HepG2 (cell line): ENCODE measurements around the gene RERE. TPM values are rescaled to one million over a fixed set of nuclear protein-coding genes. Genes with fewer than 3 reads are reported as not detected.

Experiments
- CHCHD3 ChIP-seq: sonication (generic); formaldehyde crosslinking; IDR thresholded peaks from 2 replicates; pipeline ENCODE4 v1.8.0; 2022; ENCODE audit warnings: mild to moderate bottlenecking, missing genetic modification reagents, moderate library complexity
- CSRNP2 ChIP-seq: sonication (generic); formaldehyde crosslinking; conservative IDR thresholded peaks from 2 replicates; pipeline ENCODE4 v1.8.0; 2022; ENCODE audit warnings: low read depth, missing genetic modification reagents
- EEA1 ChIP-seq: sonication (generic); formaldehyde crosslinking; IDR thresholded peaks from 2 replicates; pipeline ENCODE4 v1.5.1; 2020; ENCODE audit warnings: mild to moderate bottlenecking, missing genetic modification reagents, borderline replicate concordance
- EHMT2 ChIP-seq: fragments of 200-600 bp; sonication (generic); IDR thresholded peaks from 2 replicates; pipeline ENCODE4 v1.7.0; 2017; ENCODE audit warnings: antibody characterized with exemption, low read depth, low read length, borderline replicate concordance
- HHEX ChIP-seq: IDR thresholded peaks from 2 replicates; pipeline ENCODE4 v1.6.1; 2016; ENCODE audit warnings: control low read depth
- MEIS1 ChIP-seq: sonication (generic); formaldehyde crosslinking; IDR thresholded peaks from 2 replicates; pipeline ENCODE4 v1.9.0; 2021; ENCODE audit warnings: mild to moderate bottlenecking, missing genetic modification reagents, moderate library complexity, borderline replicate concordance
- MTERF4 ChIP-seq: sonication (generic); formaldehyde crosslinking; IDR thresholded peaks from 2 replicates; pipeline ENCODE4 v1.8.0; 2023; ENCODE audit warnings: mild to moderate bottlenecking, missing genetic modification reagents
- NFIC ChIP-seq: IDR thresholded peaks from 2 replicates; pipeline ENCODE4 v1.6.1; 2012; ENCODE audit warnings: mild to moderate bottlenecking, low read length, inconsistent platforms
- NRL ChIP-seq: sonication (generic); formaldehyde crosslinking; IDR thresholded peaks from 2 replicates; pipeline ENCODE4 v1.5.0; 2020; ENCODE audit warnings: missing genetic modification reagents, mild to moderate bottlenecking, moderate library complexity, borderline replicate concordance
- ONECUT2 ChIP-seq: sonication (generic); formaldehyde crosslinking; IDR thresholded peaks from 2 replicates; pipeline ENCODE4 v1.4.0; 2020; ENCODE audit warnings: missing genetic modification reagents
- RBFOX2 ChIP-seq: fragments of 200-400 bp; formaldehyde crosslinking; IDR thresholded peaks from 2 replicates; pipeline ENCODE4 v1.6.1; 2017; ENCODE audit warnings: low read depth, mild to moderate bottlenecking, low read length
- SNRNP70 ChIP-seq: fragments of 200-400 bp; formaldehyde crosslinking; IDR thresholded peaks from 2 replicates; pipeline ENCODE4 v1.6.1; 2017; ENCODE audit warnings: mild to moderate bottlenecking, low read depth, low read length, moderate library complexity
- STAG1 ChIP-seq: sonication (generic); formaldehyde crosslinking; IDR thresholded peaks from 2 replicates; pipeline ENCODE4 v1.4.0; 2020; ENCODE audit warnings: missing genetic modification reagents
- ZBTB7B ChIP-seq: sonication (generic); formaldehyde crosslinking; IDR thresholded peaks from 2 replicates; pipeline ENCODE4 v1.4.0; 2020; ENCODE audit warnings: missing genetic modification reagents
- ZNF230 ChIP-seq: sonication (generic); formaldehyde crosslinking; IDR thresholded peaks from 2 replicates; pipeline ENCODE4 v1.4.0; 2020; ENCODE audit warnings: mild to moderate bottlenecking, missing genetic modification reagents
- ZNF253 ChIP-seq: sonication (generic); formaldehyde crosslinking; IDR thresholded peaks from 2 replicates; pipeline ENCODE4 v1.8.0; 2022; ENCODE audit warnings: mild to moderate bottlenecking, missing genetic modification reagents, borderline replicate concordance
- ZNF263 ChIP-seq: sonication (generic); formaldehyde crosslinking; IDR thresholded peaks from 2 replicates; pipeline ENCODE4 v1.4.0; 2020; ENCODE audit warnings: missing genetic modification reagents
- ZNF281 ChIP-seq: sonication (generic); formaldehyde crosslinking; IDR thresholded peaks from 2 replicates; pipeline ENCODE4 v1.4.0; 2020; ENCODE audit warnings: missing genetic modification reagents, borderline replicate concordance
- ZNF317 ChIP-seq: sonication (generic); formaldehyde crosslinking; IDR thresholded peaks from 2 replicates; pipeline ENCODE4 v1.5.0; 2020; ENCODE audit warnings: mild to moderate bottlenecking, missing genetic modification reagents
- ZNF414 ChIP-seq: sonication (generic); formaldehyde crosslinking; IDR thresholded peaks from 2 replicates; pipeline ENCODE4 v1.5.0; 2020; ENCODE audit warnings: missing genetic modification reagents
- ZNF589 ChIP-seq: sonication (generic); formaldehyde crosslinking; conservative IDR thresholded peaks from 2 replicates; pipeline ENCODE4 v1.8.0; 2022; ENCODE audit warnings: mild to moderate bottlenecking, moderate library complexity, missing genetic modification reagents
- ZNF629 ChIP-seq: sonication (generic); formaldehyde crosslinking; conservative IDR thresholded peaks from 2 replicates; pipeline ENCODE4 v1.5.0; 2020; ENCODE audit warnings: missing genetic modification reagents
- ZSCAN12 ChIP-seq: sonication (generic); formaldehyde crosslinking; IDR thresholded peaks from 2 replicates; pipeline ENCODE4 v1.9.0; 2021; ENCODE audit warnings: mild to moderate bottlenecking, missing genetic modification reagents
- polyA plus RNA-seq, 8 experiments: library from polyadenylated mRNA; depleted of rRNA in 3 of 8; stranded (reverse) in 7 of 8; unstranded in 1 of 8; fragments of >200 nt; fragmentation: Illumina TruSeq in 4 of 8; extraction: Trizol in 4 of 8; gene quantifications; 2 replicates each; pipeline versions ENCODE4 v1.2.1 to v1.2.3, GENCODE V29; 2011 to 2016; ENCODE audit warnings: low read depth in 4 of 8, missing spikeins in 1 of 8, mixed read lengths in 1 of 8; ENCODE audit not compliant: insufficient read depth in 1 of 8
- total RNA-seq, 5 experiments: library from RNA; depleted of rRNA; stranded (reverse); fragments of >200 nt; fragmentation: Illumina TruSeq; extraction: Trizol; gene quantifications; 2 replicates each; pipeline ENCODE4 v1.2.3, GENCODE V29; 2016; ENCODE audit warnings: low read depth in 1 of 5

The RERE gene
- total and polyA plus RNA-seq, 2 of the 13 experiments (the other 11 are each of a cell fraction or from before 2014, with no cell fraction given) = 18.3 to 21.9 TPM

- TF ChIP-seq CHCHD3 (no peak), MEIS1 (CRISPR knock-in tag) (peak; percentile 46; the same call in 1 of the 2 replicates), ZSCAN12 (CRISPR knock-in tag) (no peak), EHMT2 (no peak), ZNF317 (no peak), STAG1 (CRISPR knock-in tag) (peak; percentile 100), ZNF414 (no peak), EEA1 (CRISPR knock-in tag) (no peak), ZBTB7B (no peak), NFIC (no peak), ZNF281 (CRISPR knock-in tag) (no peak; the same call in 1 of the 2 replicates), ZNF589 (CRISPR knock-in tag) (no peak), ZNF253 (CRISPR knock-in tag) (no peak), ONECUT2 (CRISPR knock-in tag) (no peak), SNRNP70 (no peak), CSRNP2 (no peak), ZNF263 (peak; percentile 95), MTERF4 (CRISPR knock-in tag) (no peak), HHEX (CRISPR knock-in tag) (no peak), NRL (CRISPR knock-in tag) (no peak), ZNF629 (no peak), ZNF230 (0 out of 2 replicates have a peak, but pooled peaks have one; percentile 58), RBFOX2 (peak; percentile 37; the same call in 1 of the 2 replicates)
Measured at GRCh38 chr1:8314346-8315280, 502.8 kb downstream of the RERE start (continued).
